Measurements from ENCODE around the gene SLC30A7. TPM values are rescaled to one million over a fixed set of nuclear protein-coding genes. Genes with fewer than 3 reads are reported as not detected.
"Not testable (repeated sequence)": the region's sequence is repeated elsewhere in the genome, so short reads cannot be mapped to it uniquely, and the experiment has no call there.

Gene SLC30A7
- total RNA-seq, 1 donor from 2014 or later, result 35.1 TPM

DNA sequence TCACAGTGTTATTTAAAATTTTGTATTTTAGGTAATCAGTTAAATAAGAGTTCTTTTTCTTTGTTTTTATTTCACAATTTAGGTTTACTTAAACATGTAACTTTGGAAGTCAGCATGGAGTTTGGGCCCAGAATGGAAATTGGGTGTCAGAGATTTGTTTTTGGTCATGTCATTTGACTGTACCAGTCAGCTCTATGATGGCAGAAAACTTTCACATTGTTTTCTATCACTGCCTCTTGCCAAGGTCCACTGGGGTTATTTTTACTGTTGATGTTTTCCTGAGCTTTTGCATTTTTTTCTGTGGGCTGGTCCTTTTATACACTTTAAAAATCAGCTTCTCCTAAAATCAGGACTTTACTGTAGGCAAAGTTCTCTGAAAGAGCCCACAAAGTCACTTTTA lies 54.4 kb downstream of the SLC30A7 start:
- no peak overlapping the region for H3K27ac ChIP-seq
- H3K27me3 ChIP-seq, result no peaks in the 10 kb centered on the region
- intact Hi-C loops (cut with DNase I), result no loop called here
- TF ChIP-seq, protein P1, sequence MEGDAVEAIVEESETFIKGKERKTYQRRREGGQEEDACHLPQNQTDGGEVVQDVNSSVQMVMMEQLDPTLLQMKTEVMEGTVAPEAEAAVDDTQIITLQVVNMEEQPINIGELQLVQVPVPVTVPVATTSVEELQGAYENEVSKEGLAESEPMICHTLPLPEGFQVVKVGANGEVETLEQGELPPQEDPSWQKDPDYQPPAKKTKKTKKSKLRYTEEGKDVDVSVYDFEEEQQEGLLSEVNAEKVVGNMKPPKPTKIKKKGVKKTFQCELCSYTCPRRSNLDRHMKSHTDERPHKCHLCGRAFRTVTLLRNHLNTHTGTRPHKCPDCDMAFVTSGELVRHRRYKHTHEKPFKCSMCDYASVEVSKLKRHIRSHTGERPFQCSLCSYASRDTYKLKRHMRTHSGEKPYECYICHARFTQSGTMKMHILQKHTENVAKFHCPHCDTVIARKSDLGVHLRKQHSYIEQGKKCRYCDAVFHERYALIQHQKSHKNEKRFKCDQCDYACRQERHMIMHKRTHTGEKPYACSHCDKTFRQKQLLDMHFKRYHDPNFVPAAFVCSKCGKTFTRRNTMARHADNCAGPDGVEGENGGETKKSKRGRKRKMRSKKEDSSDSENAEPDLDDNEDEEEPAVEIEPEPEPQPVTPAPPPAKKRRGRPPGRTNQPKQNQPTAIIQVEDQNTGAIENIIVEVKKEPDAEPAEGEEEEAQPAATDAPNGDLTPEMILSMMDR (IDR thresholded peaks at IDR 0.05), result no peak
- H3K9me3 ChIP-seq, result no peaks in the 10 kb centered on the region
- no peaks in the 10 kb centered on the region for H3K36me3 ChIP-seq
- peaks cover 16% of the 10 kb centered on the region for H3K4me1 ChIP-seq
- H3K4me3 ChIP-seq, result no peak overlapping the region
- ATAC-seq (no peak), DNase-seq (no peak)

DNA sequence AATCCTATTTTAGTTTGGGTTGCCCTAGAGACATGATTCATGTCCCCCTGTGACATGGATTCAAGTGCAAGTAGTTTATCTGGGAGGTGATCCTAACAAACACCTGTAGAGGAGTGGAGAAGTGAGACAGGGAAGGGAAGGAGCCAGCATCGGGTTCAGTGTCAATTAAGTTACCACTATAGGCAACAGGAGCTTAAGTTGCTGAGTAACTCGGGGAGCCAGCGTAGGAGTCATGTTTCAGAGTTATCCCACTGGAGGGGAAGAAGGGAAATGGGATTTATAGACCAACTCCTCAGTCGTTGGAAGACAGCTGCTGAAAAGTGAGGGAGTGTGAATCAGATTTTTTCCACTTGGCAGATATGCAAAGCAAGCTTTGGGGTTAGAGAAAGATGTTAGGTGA lies 54.9 kb downstream of the SLC30A7 start:
- Histone ChIP-seq H3K36me3 (no peaks in the 10 kb centered on the region), H3K27ac (no peak overlapping the region), H3K4me3 (no peak overlapping the region), H3K9me3 (no peaks in the 10 kb centered on the region), H3K27me3 (no peaks in the 10 kb centered on the region), H3K4me1 (peaks cover 16% of the 10 kb centered on the region)
- DNase-seq (no peak), ATAC-seq (no peak)
- TF ChIP-seq, protein P1 (IDR thresholded peaks at IDR 0.05), result no peak
- intact Hi-C loops (cut with DNase I), result no loop called here

DNA sequence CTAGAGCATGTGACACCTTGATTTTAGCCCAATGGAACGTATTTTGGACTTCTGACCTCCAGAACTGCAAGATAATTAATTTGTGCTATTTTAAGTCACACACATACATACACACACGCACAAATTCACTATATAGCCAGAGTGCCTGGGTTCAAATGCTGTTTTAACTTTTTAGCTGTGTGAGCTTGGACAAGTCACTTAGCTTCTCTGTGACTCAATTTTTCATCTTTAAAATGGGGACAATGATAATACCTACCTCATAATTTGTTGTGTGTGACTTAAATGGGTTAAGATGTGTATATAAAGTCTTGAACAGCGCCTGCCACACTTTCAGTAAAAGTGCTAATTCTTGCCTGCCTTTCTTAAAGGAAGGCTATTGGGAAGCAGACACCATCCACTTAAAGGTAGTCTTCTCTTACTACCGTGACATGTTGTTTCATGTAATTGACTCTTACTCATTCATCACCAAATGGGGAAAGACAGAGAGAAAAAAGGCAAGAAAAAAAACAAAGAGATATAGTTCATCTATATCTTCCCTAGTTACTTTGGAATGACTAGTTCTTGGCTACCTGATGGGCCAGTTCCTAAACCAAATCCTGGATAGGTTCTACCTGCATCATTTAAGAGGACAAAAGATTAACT lies 56.3 kb downstream of the SLC30A7 start:
- TF ChIP-seq, protein P1 (IDR thresholded peaks at IDR 0.05), result no peak
- H3K4me3 ChIP-seq, result no peak overlapping the region
- H3K4me1 ChIP-seq, result peaks cover 16% of the 10 kb centered on the region
- DNase-seq (no peak), ATAC-seq (no peak)
- no peaks in the 10 kb centered on the region for H3K27me3 ChIP-seq
- intact Hi-C loops (cut with DNase I), result no loop called here
- H3K36me3 ChIP-seq, result no peaks in the 10 kb centered on the region
- H3K9me3 ChIP-seq, result no peaks in the 10 kb centered on the region
- no peak overlapping the region for H3K27ac ChIP-seq

DNA sequence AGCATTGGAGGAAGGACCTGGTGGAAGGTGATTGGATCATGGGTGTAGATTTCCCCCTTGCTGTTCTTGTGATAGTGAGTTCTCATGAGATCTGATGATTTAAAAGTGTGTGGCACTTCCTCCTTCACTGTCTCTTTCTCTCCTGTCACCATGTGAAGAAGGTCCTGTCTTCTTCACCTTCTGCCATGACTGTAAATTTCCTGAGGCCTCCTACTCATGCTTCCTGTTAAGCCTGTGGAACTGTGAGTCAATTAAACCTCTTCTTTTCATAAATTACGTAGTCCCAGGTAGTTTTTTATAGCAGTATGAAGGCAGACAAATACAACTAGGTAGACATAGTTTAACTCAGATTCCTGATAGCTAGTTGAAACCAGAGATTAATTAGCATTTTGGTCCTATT lies 57.1 kb downstream of the SLC30A7 start:
- DNase-seq; H3K9me3 ChIP-seq; H3K27ac ChIP-seq; H3K4me3 ChIP-seq; ATAC-seq; H3K36me3 ChIP-seq; H3K27me3 ChIP-seq; intact Hi-C loops (cut with DNase I): not testable (repeated sequence)
- H3K4me1 ChIP-seq, result peaks cover 16% of the 10 kb centered on the region

DNA sequence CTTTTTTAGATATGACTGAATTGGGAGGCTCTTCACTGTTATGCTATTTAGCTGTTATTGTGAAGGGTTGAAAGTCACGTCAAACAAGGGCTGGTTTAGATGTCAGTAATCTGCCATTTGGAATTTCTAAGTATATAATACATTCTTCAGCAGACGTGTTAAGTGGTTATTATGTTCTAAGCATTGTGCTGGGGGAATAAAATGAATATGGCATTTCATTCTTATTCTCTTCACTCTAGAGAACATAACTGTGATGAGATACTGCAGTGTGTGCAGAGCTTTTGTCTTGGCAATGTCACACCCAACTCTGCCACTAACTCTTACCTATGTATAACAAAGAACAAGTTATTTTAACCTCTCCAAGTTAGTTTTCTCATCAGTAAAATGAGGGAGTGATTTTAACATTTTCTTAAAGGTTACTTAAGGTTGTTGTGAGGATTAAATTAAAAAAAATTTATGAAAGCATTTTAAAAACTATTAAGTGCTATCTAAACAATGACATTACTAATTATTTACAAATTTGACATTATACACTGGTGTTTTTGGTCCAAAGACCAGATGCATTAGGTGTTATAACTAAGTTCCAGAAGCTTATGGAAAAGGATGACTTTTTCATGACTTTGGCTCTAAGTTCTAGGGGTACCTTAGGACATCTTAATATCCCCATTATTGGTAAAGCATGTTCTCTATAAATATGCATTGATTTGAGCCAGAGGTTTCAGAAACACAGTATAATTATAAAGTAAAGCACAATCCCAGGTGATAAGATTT lies 58.3 kb downstream of the SLC30A7 start:
- ATAC-seq (no peak), DNase-seq (no peak)
- H3K4me1 ChIP-seq, result peaks cover 9% of the 10 kb centered on the region
- H3K27me3 ChIP-seq, result no peaks in the 10 kb centered on the region
- intact Hi-C loops (cut with DNase I), result no loop called here
- H3K27ac ChIP-seq, result no peak overlapping the region
- TF ChIP-seq, protein P1 (IDR thresholded peaks at IDR 0.05), result no peak
- H3K4me3 ChIP-seq, result no peak overlapping the region
- H3K36me3 ChIP-seq, result no peaks in the 10 kb centered on the region
- H3K9me3 ChIP-seq, result no peaks in the 10 kb centered on the region

DNA sequence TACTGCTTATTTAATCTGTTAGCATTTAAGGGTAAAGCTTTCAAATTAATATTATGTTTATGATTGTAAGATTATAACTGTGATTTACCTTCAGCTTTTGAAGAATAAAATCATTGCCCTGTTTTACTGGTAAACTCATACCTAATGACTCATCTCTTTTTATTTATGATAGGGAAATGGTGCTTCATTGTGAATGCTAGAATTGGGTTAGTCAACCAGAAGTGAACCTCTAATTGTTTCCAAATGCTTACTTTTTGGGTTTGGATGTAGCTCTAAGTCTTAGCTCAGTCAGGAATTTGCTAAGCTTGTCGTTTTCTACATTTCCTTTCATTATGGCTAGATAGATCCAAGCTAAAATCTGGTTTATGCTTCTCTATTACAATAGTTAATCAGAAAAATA lies 59.4 kb downstream of the SLC30A7 start:
- intact Hi-C loops (cut with DNase I), result no loop called here
- no peak for ATAC-seq
- H3K27ac ChIP-seq, result no peak overlapping the region

More for the DNA sequence above, 59.4 kb downstream of the SLC30A7 start:
- DNase-seq, result no peak
- Histone ChIP-seq H3K4me1 (no peaks in the 10 kb centered on the region), H3K9me3 (no peaks in the 10 kb centered on the region), H3K4me3 (no peak overlapping the region), H3K27me3 (no peaks in the 10 kb centered on the region), H3K36me3 (no peaks in the 10 kb centered on the region)
- TF ChIP-seq, protein P1 (IDR thresholded peaks at IDR 0.05), result no peak

Measured in upper lobe of right lung (tissue), 1 donor.